Neuronal stem cell (in vitro differentiated cells): ENCODE measurements around the gene ACTRT2.
A peak's percentile ranks its signal among the peaks of the same experiment; 100 is the strongest.

Experiments used
- DNase-seq: peaks from one replicate; pipeline ENCODE4 v3.0.0-alpha.2; 2013; ENCODE audit warnings: low spot score
- H2AFZ ChIP-seq: one replicate; pipeline ENCODE4 v1.6.1; 2013; ENCODE audit warnings: mild to moderate bottlenecking, low read length, inconsistent platforms
- H2AK5ac ChIP-seq: 2 replicates; pipeline ENCODE4 v1.6.1; 2013; ENCODE audit warnings: low read depth, mild to moderate bottlenecking, inconsistent platforms, low read length, moderate library complexity, mixed read lengths
- H2BK120ac ChIP-seq: 2 replicates; pipeline ENCODE4 v1.6.1; 2013; ENCODE audit warnings: low read depth, mild to moderate bottlenecking, inconsistent platforms, low read length, moderate library complexity, mixed read lengths
- H2BK12ac ChIP-seq: one replicate; pipeline ENCODE4 v1.6.1; 2013; ENCODE audit warnings: low read length, inconsistent platforms
- H2BK15ac ChIP-seq: 2 replicates; pipeline ENCODE4 v1.6.1; 2013; ENCODE audit warnings: mild to moderate bottlenecking, low read length, inconsistent platforms, mixed read lengths
- H2BK5ac ChIP-seq: one replicate; pipeline ENCODE4 v1.6.1; 2013; ENCODE audit warnings: inconsistent platforms, mild to moderate bottlenecking, low read length, moderate library complexity
- H3K14ac ChIP-seq: one replicate; pipeline ENCODE4 v1.6.1; 2013; ENCODE audit warnings: low read length, inconsistent platforms
- H3K18ac ChIP-seq: 2 replicates; pipeline ENCODE4 v1.6.1; 2013; ENCODE audit warnings: low read length, inconsistent platforms
- H3K23ac ChIP-seq: 2 replicates; pipeline ENCODE4 v1.6.1; 2013; ENCODE audit warnings: low read depth, mild to moderate bottlenecking, mixed read lengths, low read length, inconsistent platforms; ENCODE audit not compliant: poor library complexity
- H3K27ac ChIP-seq: replicated peaks from 3 replicates; pipeline ENCODE4 v1.5.1; 2013; ENCODE audit warnings: low read length, inconsistent platforms
- H3K27me3 ChIP-seq, 3 experiments: 2 replicates each; pipeline ENCODE4 v1.6.1; 2013; ENCODE audit warnings: low read length in 3 of 3, mild to moderate bottlenecking in 2 of 3, inconsistent platforms in 1 of 3, low read depth in 1 of 3, mixed read lengths in 1 of 3, moderate library complexity in 1 of 3; ENCODE audit not compliant: control insufficient read depth in 3 of 3, insufficient read depth in 3 of 3
- H3K36me3 ChIP-seq, 2 donors: replicated peaks in 1 of 2; 2 replicates each; pipeline ENCODE4 v1.6.1; 2013; ENCODE audit warnings: low read length in 2 of 2; ENCODE audit not compliant: control insufficient read depth in 2 of 2, insufficient read depth in 2 of 2
- H3K4ac ChIP-seq: 2 replicates; pipeline ENCODE4 v1.6.1; 2013; ENCODE audit warnings: inconsistent platforms, mild to moderate bottlenecking, low read length, moderate library complexity
- H3K4me1 ChIP-seq, 2 donors: 1 replicate in 1 of 2; 2 replicates in 1 of 2; pipeline ENCODE4 v1.6.1; 2013; ENCODE audit warnings: low read length in 2 of 2, low read depth in 1 of 2; ENCODE audit not compliant: control insufficient read depth in 2 of 2, insufficient read depth in 1 of 2
- H3K4me2 ChIP-seq: one replicate; pipeline ENCODE4 v1.6.1; 2013; ENCODE audit warnings: mild to moderate bottlenecking, low read length, inconsistent platforms; ENCODE audit not compliant: insufficient read depth, poor library complexity, severe bottlenecking
- H3K4me3 ChIP-seq, 2 donors: 2 replicates each; pipeline ENCODE4 v1.5.1; 2013; ENCODE audit warnings: low read length in 2 of 2, mild to moderate bottlenecking in 2 of 2, inconsistent platforms in 1 of 2, moderate library complexity in 1 of 2
- H3K79me1 ChIP-seq: one replicate; pipeline ENCODE4 v1.6.1; 2013; ENCODE audit warnings: low read depth, mild to moderate bottlenecking, inconsistent platforms, low read length, moderate library complexity
- H3K9ac ChIP-seq: one replicate; pipeline ENCODE4 v1.6.1; 2013; ENCODE audit warnings: mild to moderate bottlenecking, low read depth, low read length, inconsistent platforms; ENCODE audit not compliant: poor library complexity
- H3K9me3 ChIP-seq, 2 donors: replicated peaks in 1 of 2; 2 replicates each; pipeline versions ENCODE3 to v1.6.1; 2013; ENCODE audit warnings: low read length in 2 of 2, mild to moderate bottlenecking in 2 of 2, inconsistent platforms in 1 of 2, low read depth in 1 of 2, mixed read lengths in 1 of 2, moderate library complexity in 1 of 2; ENCODE audit not compliant: control insufficient read depth in 2 of 2, insufficient read depth in 1 of 2
- H4K8ac ChIP-seq: one replicate; pipeline ENCODE4 v1.6.1; 2013; ENCODE audit warnings: low read depth, mild to moderate bottlenecking, inconsistent platforms, low read length, moderate library complexity
- H4K91ac ChIP-seq: one replicate; pipeline ENCODE4 v1.6.1; 2013; ENCODE audit warnings: low read length, low read depth, mild to moderate bottlenecking, inconsistent platforms; ENCODE audit not compliant: poor library complexity
- WGBS, 2 donors: extraction: QIAGEN DNeasy Blood & Tissue Kit; methylation state at CpG; one replicate each; pipeline ENCODE4 v1.1.7; 2013; ENCODE audit warnings: missing lambda C conversion rate in 2 of 2, mixed read lengths in 1 of 2; ENCODE audit not compliant: insufficient read length in 2 of 2, insufficient replicate concordance in 1 of 2; ENCODE audit errors: extremely low coverage in 2 of 2; 5-methylcytosine and 5-hydroxymethylcytosine counted together

Gene ACTRT2

GRCh38 chr1:3029481-3029961 lies 8.3 kb downstream of the ACTRT2 start:
- Histone ChIP-seq H2BK15ac (no peak overlapping the region), H3K14ac (peak overlapping the region; percentile 44), H3K4me2 (no peak overlapping the region), H2BK5ac (peak overlapping the region; percentile 68), H3K9me3 (peaks cover 0 to 8% of the 10 kb centered on the region in 2 donors), H2BK12ac (no peak overlapping the region), H3K4me3 (no peak overlapping the region), H3K36me3 (no peaks in the 10 kb centered on the region), H2AK5ac (peak overlapping the region; percentile 82), H4K8ac (no peak overlapping the region), H2AFZ (no peak overlapping the region), H3K27ac (no peak overlapping the region), H3K4ac (no peak overlapping the region), H3K27me3 (peaks cover 0 to 22% (median 0%) of the 10 kb centered on the region in 3 experiments), H3K4me1 (no peaks in the 10 kb centered on the region), H3K79me1 (peaks cover 2% of the 10 kb centered on the region), H2BK120ac (no peak overlapping the region), H4K91ac (no peak overlapping the region), H3K23ac (peak overlapping the region; percentile 36), H3K18ac (peak overlapping the region; percentile 87), H3K9ac (no peak overlapping the region)
- DNase-seq: no peak
- no CpG with 5 or more reads among the region's 11 CpGs for WGBS, 2 donors

GRCh38 chr1:3029991-3030662 lies 8.9 kb downstream of the ACTRT2 start:
- Histone ChIP-seq H2BK120ac (no peak overlapping the region), H2BK12ac (peak overlapping the region; percentile 16), H3K4me2 (no peak overlapping the region), H4K91ac (no peak overlapping the region), H3K79me1 (peaks cover 2% of the 10 kb centered on the region), H4K8ac (no peak overlapping the region), H2AFZ (no peak overlapping the region), H2AK5ac (peak overlapping the region; percentile 82), H3K9ac (no peak overlapping the region), H2BK5ac (peak overlapping the region; percentile 68), H2BK15ac (peak overlapping the region; percentile 55), H3K27ac (no peak overlapping the region), H3K23ac (peak overlapping the region; percentile 36), H3K4me3 (no peak overlapping the region), H3K27me3 (peaks cover 0 to 28% (median 0%) of the 10 kb centered on the region in 3 experiments), H3K4me1 (no peaks in the 10 kb centered on the region), H3K4ac (no peak overlapping the region), H3K18ac (peak overlapping the region; percentile 46), H3K9me3 (peaks cover 0 to 8% of the 10 kb centered on the region in 2 donors), H3K14ac (peak overlapping the region; percentile 44), H3K36me3 (no peaks in the 10 kb centered on the region)
- DNase-seq: no peak
- no CpG with 5 or more reads among the region's 32 CpGs for WGBS, 2 donors

- no peak overlapping the region for H4K91ac ChIP-seq
- no peak overlapping the region for H3K4me3 ChIP-seq
- no peaks in the 10 kb centered on the region for H3K4me1 ChIP-seq
Observed at GRCh38 chr1:3030663-3031381, 9.6 kb downstream of the ACTRT2 start.

More at GRCh38 chr1:3030663-3031381, 9.6 kb downstream of the ACTRT2 start:
- WGBS, 2 donors: no CpG with 5 or more reads among the region's 22 CpGs
- H4K8ac ChIP-seq: no peak overlapping the region
- H3K18ac ChIP-seq: peak overlapping the region; percentile 61
- no peak overlapping the region for H3K4me2 ChIP-seq
- H3K14ac ChIP-seq: peak overlapping the region; percentile 32
- H3K9ac ChIP-seq: no peak overlapping the region
- H3K79me1 ChIP-seq: peaks cover 2% of the 10 kb centered on the region
- H3K23ac ChIP-seq: no peak overlapping the region
- H3K4ac ChIP-seq: peak overlapping the region; percentile 71
- no peak overlapping the region for H2BK120ac ChIP-seq
- H2BK15ac ChIP-seq: peak overlapping the region; percentile 52
- no peak for DNase-seq
- H2BK5ac ChIP-seq: peak overlapping the region; percentile 68
- H3K36me3 ChIP-seq: no peaks in the 10 kb centered on the region
- peaks cover 0 to 30% (median 0%) of the 10 kb centered on the region in 3 experiments for H3K27me3 ChIP-seq
- peak overlapping the region; percentile 90 for H2AK5ac ChIP-seq
- H3K9me3 ChIP-seq: peaks cover 0 to 6% of the 10 kb centered on the region in 2 donors
- H2AFZ ChIP-seq: no peak overlapping the region
- H2BK12ac ChIP-seq: peak overlapping the region; percentile 34
- no peak overlapping the region for H3K27ac ChIP-seq
